ENCODE measurements around the gene IDE. TPM values are rescaled to one million over a fixed set of nuclear protein-coding genes. Genes with fewer than 3 reads are reported as not detected.
"Not testable (repeated sequence)": the region's sequence is repeated elsewhere in the genome, so short reads cannot be mapped to it uniquely, and the experiment has no call there.

Gene IDE
- polyA plus RNA-seq (ENCODE audit: insufficient read length in 4 of 4), result 10 to 100 TPM; 21.9 to 27.5 (median 26.6) TPM

DNA sequence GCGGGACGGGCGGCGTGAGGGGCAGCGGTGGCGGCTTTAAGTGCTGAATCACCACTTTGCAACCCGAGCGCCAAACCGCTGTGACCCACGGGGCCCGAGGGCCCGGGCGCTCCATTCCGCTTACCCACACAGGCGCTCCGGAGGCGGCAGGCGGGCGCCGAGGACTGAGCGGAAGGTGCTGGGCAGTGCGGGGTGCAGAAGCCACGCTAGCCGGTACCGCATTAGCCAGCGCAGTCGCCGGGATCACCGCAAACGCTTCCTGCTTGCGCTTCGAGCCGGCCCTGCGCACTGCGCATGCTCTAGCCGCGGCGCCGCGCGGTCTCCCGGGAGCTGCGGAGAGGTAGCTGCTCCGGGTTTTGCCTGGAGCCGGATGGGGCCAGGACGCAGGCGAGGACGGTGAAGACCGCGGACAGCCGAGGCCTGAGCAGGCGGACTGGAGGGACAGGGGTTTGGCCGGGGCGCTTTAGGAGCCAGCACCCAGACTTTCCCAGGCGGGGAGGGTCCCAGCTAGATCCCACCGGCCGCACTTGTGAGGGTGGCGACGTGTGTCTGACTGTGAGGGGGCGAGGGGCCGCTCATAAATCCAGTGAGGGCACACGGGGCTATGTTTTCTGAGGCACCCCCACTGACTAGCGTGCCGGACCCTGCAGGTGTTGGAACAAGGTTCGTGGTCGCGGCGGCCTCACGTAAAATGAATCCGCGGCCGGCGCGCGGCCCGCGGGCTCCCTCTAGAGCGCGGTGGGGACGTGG lies at the start of gene IDE:
Gene IDE, minus strand, starts transcription at position 296 of the 750 bp plus-strand sequence. Its CDS starts 74 bp downstream, at position 222.
- peak in 3 of 4 donors; percentile 81 for DNase-seq (ENCODE audit: low read depth in 4 of 4, low spot score in 3 of 4)

DNA sequence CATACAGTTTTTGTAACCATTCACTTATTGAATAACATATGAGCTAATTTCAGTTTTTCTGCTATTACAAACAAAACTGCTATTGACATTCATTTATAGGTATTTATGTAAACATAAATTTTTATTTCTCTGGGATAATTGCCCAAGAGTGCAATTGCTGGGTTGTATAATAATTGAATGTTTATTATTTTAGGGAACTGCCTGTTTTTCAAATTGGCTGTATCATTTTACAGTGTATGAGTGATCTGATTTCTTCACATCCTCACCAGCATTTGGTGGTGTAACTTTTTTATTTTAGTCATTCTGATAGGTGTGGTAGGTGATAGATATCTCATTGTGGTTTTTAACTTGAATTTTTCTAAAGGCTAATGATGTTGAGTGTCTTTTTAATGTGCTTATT lies 45.5 kb upstream of the IDE start:
- DNase-seq (ENCODE audit: low read depth in 4 of 4, low spot score in 3 of 4), result no peak

DNA sequence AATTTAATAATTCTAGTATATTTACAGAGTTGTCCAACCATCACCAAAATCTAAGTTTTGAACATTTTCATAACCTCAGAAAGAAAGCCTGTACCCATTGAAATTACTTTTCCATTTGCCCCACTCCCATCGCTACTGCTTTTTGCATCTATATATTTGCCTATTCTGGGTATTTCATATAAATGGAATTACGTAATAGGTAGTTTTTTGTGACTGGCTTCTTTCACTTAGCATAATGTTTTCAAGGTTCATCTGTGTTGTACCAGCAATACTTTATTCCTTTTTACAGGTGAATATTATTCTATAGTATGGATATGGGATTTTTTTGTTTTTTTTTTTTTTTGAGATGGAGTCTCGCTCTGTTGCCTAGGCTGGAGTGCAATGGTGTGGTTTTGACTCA lies 41.6 kb upstream of the IDE start:
- DNase-seq (ENCODE audit: low read depth in 4 of 4, low spot score in 3 of 4), result no peak

DNA sequence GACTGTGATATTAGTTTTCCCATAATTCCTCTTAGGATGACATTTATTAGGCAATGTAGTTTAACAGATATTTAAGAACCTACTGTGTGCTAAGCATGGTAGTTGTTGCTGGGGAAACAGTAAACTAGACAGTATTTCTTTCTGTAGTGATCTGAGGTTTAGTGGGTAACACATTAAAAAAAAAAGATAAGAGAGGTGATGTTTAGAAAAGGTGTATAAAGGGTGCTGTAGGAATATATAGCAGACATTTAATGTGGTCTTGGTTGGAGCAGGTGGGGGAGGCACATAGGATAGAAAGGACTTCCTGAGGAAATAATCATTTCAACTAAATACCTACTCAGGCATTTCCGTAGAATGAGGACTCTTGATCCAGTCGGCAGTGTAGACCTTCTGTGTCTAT lies 30.9 kb upstream of the IDE start:
- no peak for DNase-seq (ENCODE audit: low read depth in 4 of 4, low spot score in 3 of 4)

DNA sequence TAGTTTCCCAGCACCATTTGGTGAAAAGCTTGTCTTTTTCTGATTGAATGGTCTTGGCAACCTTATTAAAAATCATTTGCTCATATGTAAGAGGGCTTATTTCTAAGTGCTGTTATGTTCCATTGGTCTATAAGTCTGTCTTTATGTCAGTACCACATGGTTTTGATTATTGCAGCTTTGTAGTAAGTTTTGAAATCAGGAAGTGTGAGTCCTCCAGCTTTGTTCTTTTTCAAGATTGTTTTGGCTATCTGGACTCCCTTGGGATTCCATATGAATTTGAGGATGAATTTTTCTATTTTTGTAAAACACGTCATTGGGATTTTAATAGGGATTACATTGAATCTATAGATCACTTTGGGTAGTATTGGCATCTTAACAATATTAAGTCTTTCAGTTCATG lies 24.4 kb upstream of the IDE start:
- no peak for DNase-seq (ENCODE audit: low read depth in 4 of 4, low spot score in 3 of 4)

DNA sequence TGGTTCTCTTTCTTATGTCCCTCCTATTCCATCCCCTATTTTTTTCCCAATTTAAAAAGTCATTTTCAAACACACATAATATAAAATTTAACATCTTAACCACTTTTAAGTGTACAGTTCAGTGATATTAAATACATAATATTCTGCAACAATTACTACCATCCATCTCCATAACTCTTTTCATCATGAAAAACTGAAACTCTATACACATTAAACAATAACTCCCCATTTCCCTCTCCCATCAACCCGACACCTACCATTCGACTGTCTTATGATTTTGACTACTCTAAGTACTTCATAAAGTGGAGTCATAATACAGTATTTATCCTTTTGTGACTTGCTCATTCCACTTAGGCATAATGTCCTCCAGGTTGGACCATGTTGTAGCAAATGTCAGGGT lies 21.6 kb upstream of the IDE start:
- no peak for DNase-seq (ENCODE audit: low read depth in 4 of 4, low spot score in 3 of 4)

DNA sequence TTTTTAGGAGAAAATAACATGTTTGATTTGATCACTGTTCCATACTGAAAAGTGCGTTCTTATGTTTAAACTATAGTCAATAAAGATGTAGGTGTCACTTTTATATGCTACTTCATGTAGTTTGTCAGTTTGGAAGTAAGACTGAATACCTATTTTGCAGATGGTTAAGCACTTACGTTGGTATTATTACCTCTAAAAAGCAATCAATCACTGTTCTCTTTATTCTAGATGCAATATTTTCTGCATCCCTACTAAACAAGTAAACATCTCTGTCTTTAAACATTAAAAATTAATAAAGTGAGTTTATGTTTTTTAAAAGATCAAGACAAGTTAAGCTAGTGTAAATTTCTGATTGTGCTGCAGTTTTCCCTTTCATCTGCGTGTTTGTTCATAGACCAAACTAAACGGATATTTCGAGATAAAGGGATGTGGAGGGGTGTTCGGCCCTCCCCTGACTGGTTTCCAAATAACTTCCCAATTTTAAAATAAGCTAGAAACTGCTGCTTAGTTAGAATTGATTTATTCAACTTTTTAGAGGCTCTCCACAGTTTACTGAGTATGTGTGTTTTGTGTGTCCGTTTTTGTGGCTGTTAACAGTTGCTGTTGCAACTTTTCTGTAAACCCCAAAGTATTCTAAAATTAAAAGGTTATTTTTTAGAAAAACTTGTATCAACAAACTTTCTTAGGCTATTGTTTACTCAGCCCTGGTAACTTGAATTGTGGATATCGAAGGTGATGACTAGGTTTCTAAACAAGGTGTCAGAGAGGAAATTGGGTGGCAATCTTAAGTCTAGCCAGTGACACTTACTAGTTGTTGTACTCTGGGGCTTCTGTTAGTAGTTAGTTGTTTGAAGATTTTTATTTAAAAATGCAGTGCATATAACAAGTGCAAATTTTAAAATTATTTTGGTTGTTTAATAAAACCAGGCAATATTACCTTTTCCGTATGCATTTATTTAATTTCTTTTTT lies 20.0 kb upstream of the IDE start:
- no peak for DNase-seq (ENCODE audit: low read depth in 4 of 4, low spot score in 3 of 4)

DNA sequence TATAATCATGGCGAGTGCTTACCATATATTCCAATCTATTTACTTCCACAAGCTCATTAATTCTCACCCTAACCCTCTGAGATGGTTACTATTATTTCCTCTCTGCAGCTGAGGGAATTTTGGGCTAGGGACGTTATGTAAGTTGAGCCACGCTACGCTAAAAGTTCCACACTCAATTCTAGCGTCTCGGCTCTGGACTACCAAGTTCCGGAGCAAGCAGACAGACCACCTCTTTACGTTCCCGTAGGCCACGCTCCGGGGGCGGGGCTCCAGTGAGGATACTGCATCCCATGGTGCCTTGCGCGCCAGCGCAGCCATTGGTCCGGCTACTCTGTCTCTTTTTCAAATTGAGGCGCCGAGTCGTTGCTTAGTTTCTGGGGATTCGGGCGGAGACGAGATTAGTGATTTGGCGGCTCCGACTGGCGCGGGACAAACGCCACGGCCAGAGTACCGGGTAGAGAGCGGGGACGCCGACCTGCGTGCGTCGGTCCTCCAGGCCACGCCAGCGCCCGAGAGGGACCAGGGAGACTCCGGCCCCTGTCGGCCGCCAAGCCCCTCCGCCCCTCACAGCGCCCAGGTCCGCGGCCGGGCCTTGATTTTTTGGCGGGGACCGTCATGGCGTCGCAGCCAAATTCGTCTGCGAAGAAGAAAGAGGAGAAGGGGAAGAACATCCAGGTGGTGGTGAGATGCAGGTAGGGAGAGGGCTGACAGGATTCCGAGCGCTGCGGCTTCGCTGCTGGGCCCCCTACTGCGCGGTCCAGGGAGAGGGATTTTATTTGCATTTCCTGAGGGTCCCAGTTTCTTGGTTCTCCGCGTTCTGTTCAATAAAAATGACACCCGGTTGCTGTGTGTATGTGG lies 19.1 kb upstream of the IDE start, which contains the start of gene KIF11:
Gene KIF11, plus strand, starts transcription at position 370 of the 858 bp plus-strand sequence. Its CDS starts 246 bp downstream, at position 616.
- peak; percentile 95 to 96 (median 95) for DNase-seq (ENCODE audit: low read depth in 4 of 4, low spot score in 3 of 4)

DNA sequence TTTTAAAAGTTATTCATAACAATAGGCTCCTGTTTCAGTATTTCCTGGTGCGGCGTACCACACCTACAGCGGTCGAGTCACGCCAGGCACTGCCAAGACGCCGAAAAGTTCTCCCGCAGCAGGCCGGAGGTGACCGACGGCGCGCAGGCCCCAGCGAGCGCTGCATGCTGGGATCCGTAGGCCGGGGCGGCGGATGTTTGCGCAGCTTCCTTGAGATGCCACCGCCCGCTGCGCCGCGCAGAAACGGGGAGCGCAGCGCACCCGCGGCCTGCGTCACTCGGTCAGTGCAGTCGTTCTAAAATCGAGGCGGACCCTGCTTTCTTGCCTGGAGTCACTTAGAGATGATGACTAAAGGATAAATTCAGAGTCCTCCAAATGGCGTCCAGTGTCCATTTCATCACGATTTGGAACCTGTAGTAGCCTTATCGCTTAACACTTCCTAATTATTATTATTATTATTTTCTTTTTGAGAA lies 17.7 kb upstream of the IDE start:
- DNase-seq (ENCODE audit: low read depth in 4 of 4, low spot score in 3 of 4), result peak in 3 of 4 donors; percentile 76 to 85 (median 84)

DNA sequence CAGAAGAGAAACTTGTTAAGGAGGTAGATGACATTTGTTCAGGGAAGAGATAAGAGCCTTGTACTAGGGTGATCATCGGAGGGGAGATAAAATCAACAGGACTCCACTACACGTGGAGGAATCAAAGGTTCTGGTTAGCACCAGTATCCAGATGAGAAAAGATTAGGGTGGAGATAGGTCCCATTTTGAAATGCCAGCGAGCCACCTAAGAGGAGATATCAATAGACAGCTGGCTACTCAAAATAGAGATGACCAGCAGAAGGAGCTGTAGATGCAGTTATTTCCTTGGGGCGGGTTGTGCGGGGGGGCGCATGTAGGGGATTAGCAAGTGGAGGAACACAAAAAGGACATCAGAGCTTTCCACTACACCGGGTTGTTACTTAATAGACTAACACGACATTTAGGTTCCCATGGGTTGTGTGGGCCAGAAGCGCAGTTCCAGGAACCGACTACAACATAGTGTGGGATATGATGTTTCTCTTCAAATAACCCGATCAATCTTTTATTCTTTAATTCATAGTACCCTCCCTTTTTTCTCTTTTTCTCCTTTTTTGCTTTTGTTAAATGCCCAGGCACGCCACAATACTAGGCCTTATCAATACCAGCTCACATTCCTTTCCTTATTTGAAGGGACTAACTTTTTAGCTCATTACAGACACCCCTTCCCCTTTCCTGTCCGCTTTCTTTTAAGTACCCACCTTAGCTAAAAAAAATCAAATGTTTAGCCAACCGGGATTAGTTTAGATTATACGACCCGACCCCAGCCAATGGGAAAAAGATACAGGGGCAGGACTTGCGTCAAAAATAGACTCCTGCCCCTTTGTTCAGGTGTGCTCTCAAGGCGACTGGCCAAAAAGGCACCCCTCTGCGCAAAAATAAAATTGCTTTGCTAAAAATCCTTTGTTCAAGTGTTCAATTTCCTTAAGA lies 17.0 kb upstream of the IDE start:
- DNase-seq (ENCODE audit: low read depth in 4 of 4, low spot score in 3 of 4), result no peak

DNA sequence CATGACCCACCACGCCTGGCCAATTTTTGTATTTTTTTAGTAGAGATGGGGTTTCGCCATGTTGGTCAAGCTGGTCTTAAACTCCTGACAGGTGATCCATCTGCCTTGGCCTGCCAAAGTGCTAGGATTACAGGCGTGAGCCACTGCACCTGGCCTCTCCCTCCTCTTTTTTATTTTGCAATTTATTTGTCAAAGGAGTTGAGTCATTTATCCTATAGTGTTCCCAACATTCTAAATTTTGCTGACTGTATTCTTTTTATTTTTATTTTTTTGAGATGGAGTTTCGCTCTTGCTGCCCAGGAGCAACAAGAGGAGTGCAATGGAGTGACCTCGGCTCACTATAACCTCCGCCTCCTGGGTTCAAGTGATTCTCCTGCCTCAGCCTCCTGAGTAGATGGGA lies 8.5 kb upstream of the IDE start:
- DNase-seq (ENCODE audit: low read depth in 4 of 4, low spot score in 3 of 4), result not testable (repeated sequence)

DNA sequence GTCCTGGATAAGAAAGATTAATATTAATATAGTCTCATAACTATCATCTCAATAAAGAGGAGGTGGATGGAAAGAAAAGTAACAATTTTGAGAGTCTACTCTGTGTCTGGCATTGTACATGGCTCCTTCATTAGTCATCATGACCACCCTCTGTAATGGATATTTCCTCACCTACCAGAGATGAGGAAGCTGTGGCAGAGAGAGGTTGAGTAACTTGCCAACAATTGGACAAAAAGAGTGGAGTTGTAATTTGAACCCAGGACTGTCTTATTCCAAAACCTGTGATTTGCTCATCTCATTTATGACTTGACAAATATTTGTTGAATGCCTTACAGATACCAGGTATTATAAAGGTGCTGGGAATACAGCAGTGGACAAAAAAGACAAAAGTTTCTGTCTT lies 2.1 kb upstream of the IDE start:
- no peak for DNase-seq (ENCODE audit: low read depth in 4 of 4, low spot score in 3 of 4)

DNA sequence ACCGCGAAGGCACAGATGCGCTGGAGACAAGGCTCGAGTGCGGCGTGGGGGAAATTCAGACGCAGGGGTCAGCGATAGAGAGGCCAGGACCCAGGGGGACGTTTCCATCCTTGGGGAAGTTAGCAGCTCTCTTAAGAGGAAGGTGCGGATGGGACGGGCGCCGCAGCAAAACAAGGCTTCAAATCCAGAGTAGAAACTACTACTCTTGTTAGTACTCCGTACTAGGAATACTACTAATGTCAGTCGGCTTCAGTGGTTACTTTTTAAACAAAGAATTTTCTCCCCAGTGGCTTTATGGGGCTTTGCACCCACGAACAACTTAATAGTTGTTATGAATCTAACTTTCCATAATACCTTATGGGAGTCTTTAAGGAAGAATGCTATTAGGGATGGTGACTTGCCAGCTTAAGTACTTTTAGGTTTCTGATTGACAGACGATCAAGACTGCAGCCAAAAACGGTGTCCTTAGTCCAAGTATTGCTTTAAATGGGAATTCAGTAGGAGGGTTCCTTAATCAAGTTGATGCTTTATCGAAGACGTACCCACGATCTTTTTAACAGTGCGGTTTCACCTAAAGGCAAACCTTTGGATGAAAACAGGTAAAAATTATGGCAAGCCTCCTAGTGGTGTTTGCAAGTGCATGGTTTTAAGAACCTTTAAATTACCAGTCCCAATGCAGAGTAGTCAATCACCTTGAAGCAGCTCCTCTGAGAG lies 812 bp upstream of the IDE start:
- no peak for DNase-seq (ENCODE audit: low read depth in 4 of 4, low spot score in 3 of 4)

DNA sequence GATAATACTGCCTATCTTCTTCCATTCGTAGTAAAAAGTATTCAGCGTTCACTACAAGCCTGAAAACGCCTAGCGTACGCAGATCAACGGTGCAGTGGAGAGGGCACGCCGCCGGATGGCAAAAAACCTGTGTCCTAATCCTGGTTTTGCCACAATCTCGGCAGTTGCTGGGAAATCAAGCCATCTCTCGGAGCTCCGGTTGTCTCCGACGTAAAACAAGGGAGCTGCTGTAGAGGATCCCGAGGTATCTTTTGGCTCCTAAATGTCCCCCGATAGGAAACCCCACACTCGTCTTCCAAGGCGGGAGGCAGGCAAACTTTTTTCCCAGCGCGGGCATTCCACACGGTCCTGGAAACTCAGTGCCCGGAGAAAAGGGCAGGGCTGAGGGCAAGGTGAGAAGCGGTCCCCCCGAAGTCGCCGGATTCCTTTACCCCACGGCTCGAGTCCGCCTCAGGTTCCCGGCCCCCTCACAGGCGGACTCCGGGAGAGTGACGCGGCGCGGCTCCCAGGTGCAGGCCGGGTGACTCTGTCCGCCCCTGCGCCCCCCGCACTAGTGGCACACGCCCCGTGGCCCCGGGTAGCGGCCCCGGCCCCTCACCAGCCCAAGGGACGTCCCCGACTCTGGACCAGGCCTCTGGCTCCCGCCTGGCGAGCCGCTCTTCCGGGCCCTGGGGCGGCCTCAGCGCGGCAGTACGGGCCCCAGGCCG lies 649 bp downstream of the IDE start:
- DNase-seq (ENCODE audit: low read depth in 4 of 4, low spot score in 3 of 4), result no peak

DNA sequence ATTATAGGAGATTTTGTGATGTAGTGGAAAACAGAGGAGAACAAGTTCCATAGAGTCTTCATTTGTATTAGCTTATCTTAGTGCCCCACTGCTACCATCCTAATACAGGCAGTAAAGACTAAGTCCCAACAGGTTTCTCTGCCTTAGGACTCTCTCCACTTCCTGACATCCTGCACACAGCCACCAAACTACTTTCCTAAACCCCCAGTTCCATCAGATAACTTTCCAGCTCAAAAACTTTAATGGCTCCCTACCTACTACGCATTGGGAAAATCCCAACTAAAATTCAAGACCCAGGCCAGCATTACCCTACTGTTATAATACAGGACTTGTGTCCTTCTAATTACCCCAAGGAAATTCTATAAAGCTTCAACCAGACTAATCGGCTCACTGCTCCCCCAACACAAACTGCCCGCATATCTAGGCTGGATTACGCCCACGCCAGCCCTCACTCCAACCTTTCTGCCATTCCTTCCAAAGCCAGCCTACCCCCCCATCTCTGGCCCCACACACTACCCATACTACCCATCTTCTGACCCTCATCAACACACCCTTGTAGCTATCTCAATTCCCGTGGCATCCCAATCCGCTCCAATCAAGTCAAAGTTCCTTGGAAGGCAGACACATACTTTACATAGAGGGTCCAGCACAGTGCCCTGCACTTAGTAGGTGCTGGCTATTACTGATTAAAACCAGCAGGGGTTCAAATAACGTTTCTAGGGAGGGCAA lies 1.4 kb downstream of the IDE start:
- DNase-seq (ENCODE audit: low read depth in 4 of 4, low spot score in 3 of 4), result no peak

DNA sequence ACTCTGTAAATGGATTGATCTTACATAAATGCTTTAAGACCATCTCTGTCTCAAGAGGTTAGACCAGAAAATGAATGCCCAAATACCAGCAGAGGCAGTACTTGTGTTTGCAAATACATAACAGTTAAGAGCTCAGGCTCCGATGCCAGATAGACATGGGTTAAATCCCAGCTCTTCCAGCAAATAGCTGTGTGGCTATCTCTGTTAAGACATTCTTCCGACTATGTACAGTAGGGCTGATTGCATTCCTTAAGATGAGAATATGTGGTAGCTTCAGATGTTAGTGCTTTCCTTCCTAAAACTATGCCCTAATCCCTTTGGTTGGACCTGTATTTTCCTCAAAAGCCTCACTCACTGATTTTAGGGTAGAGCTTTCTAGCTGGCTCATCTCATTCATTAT lies 2.2 kb downstream of the IDE start:
- no peak for DNase-seq (ENCODE audit: low read depth in 4 of 4, low spot score in 3 of 4)

DNA sequence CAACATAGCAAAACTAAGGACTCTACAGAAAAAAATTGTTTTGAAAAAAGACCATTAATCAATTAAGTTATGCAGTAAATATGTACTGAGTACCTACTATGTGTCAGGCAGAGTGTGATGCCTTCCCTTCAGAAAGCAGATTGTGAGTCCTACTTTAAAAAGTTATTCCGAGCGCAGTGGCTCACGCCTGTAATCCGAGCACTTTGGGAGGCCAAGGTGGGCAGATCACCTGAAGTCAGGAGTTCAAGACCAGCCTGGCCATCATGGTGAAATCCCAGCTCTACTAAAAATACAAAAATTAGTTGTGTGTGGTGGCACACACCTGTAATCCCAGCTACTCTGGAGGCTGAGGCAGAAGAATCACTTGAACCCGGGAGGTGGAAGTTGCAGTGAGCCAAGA lies 4.2 kb downstream of the IDE start:
- DNase-seq (ENCODE audit: low read depth in 4 of 4, low spot score in 3 of 4), result not testable (repeated sequence)
